Measurements from ENCODE around the gene ANKRD42. TPM values are rescaled to one million over a fixed set of nuclear protein-coding genes. Genes with fewer than 3 reads are reported as not detected.

The ANKRD42 gene
- total RNA-seq, 4 donors from 2014 or later, result 2.1 to 3.7 (median 3.4) TPM

DNA sequence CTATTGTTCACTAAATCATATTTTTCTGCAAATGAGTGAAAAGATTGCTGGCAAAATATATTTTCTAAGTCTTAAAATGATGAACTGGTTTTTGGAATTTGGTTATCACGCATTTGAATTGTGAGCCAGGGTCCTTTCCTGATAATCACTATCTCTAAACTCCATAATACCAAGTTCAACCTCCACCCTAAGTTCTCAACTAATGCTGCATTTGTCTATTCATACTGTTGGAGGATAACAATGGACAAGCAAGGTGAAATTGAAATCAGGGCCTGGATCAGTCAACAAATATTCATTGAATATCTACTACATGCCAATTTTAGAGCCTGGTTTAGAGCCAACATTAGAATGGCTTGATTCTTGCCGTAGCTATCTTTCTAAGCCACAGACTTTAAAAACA, 41.2 kb upstream of the ANKRD42 start:
- H3K4me1 ChIP-seq, result peaks cover 3% of the 10 kb centered on the region in 2 donors
- in situ Hi-C loops (cut with MboI; ENCODE audit: low sequenced_read_pairs in 4 of 4) (loop anchor here in 2 of 4 donors (10.0 to 25.0 kb wide), 2 partner anchors 77 to 90 kb away; partner anchors contain the start of gene RAB30 (in 2 of the 2)), intact Hi-C loops (cut with DNase I; ENCODE audit: low total_unique reads) (loop anchor here (10.0 kb wide), 1 partner anchor 133 kb away; the partner anchor contains the start of gene CCDC90B)
- H3K9me3 ChIP-seq, result no peaks in the 10 kb centered on the region
- no peak overlapping the region for H3K27ac ChIP-seq
- no peak for ATAC-seq
- no peak overlapping the region for H3K4me3 ChIP-seq
- DNase-seq, result no peak
- TF ChIP-seq, protein P1, sequence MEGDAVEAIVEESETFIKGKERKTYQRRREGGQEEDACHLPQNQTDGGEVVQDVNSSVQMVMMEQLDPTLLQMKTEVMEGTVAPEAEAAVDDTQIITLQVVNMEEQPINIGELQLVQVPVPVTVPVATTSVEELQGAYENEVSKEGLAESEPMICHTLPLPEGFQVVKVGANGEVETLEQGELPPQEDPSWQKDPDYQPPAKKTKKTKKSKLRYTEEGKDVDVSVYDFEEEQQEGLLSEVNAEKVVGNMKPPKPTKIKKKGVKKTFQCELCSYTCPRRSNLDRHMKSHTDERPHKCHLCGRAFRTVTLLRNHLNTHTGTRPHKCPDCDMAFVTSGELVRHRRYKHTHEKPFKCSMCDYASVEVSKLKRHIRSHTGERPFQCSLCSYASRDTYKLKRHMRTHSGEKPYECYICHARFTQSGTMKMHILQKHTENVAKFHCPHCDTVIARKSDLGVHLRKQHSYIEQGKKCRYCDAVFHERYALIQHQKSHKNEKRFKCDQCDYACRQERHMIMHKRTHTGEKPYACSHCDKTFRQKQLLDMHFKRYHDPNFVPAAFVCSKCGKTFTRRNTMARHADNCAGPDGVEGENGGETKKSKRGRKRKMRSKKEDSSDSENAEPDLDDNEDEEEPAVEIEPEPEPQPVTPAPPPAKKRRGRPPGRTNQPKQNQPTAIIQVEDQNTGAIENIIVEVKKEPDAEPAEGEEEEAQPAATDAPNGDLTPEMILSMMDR (IDR thresholded peaks at IDR 0.05 in 4 of 5, conservative IDR thresholded peaks at IDR 0.05 in 1 of 5), result no peak
- no peak for TF ChIP-seq POLR2A (IDR thresholded peaks at IDR 0.05)
- no peaks in the 10 kb centered on the region for H3K27me3 ChIP-seq
- no peaks in the 10 kb centered on the region for H3K36me3 ChIP-seq

DNA sequence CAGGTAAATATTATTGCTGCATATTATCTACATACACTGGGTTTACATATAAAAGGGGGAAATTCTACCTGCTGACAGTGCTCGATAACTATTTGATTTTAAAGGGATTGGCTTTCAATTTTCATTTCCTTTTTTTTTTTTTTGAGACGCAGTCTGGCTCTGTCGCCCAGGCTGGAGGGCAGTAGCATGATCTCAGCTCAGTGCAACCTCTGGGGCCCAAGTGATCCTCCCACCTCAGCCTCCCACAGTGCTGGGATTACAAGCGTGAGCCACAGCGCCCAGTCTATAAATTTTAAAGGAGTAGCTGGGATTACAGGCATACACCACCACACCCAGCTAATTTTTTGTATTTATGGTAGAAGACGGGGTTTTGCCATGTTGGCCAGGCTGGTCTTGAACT, 39.7 kb upstream of the ANKRD42 start:
- no peaks in the 10 kb centered on the region for H3K9me3 ChIP-seq
- H3K27me3 ChIP-seq, result no peaks in the 10 kb centered on the region
- no peaks in the 10 kb centered on the region for H3K36me3 ChIP-seq
- no peak for ATAC-seq
- in situ Hi-C loops (cut with MboI; ENCODE audit: low sequenced_read_pairs in 4 of 4), result loop anchor here in 2 of 4 donors (10.0 to 25.0 kb wide), 2 partner anchors 79 to 91 kb away; partner anchors contain the start of gene RAB30 (in 2 of the 2)
- no peak for TF ChIP-seq POLR2A (IDR thresholded peaks at IDR 0.05)
- TF ChIP-seq, protein P1 (IDR thresholded peaks at IDR 0.05 in 4 of 5, conservative IDR thresholded peaks at IDR 0.05 in 1 of 5), result no peak
- no peak overlapping the region for H3K4me3 ChIP-seq
- intact Hi-C loops (cut with DNase I; ENCODE audit: low total_unique reads), result loop anchor here (10.0 kb wide), 1 partner anchor 131 kb away; the partner anchor contains the start of gene CCDC90B
- H3K27ac ChIP-seq, result no peak overlapping the region
- DNase-seq, result no peak
- H3K4me1 ChIP-seq, result peaks cover 3% of the 10 kb centered on the region in 2 donors

DNA sequence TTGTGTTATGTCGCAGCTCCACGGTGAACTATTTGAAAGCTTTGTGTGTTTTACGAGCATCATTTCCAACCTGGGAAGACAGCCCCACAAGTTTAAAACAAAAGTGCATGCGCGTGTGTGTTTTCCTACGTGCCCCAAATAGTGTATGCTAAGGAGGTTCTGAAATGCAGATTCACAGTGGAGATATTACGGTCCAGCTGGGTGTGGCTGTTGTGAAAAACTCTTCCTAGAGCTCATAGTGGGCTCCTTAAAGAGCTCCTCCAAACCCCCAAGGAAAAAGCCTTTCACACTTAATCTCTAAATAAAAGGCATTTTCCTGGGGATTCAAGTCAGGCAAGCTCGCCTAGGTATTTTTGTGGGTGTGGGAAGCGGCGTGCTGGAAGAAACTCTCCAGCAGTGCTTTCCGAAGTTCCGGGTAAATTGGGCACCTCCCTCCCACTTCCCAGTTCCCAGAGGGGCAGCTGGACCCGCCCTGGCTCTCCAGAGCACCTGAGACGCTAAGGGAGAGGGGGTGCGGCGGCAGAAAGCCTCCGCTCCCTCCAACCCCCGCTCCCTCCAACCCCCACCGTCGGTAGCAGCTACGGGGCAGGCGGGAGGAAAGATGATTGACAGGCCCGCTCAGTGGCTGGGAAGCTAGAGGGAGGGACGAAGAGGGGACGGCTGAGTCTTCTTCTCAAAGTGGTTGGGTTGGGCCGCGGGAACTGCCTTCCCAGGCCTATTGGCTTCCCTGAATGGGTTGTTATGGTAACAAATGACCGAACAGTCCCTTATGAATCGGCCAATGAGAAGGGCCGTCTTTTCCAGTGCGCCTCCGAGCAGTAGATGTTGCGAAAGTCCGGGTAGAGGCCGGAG, 37.1 kb upstream of the ANKRD42 start:
- Histone ChIP-seq H3K4me1 (peaks cover 21% of the 10 kb centered on the region in 2 donors), H3K27me3 (no peaks in the 10 kb centered on the region), H3K36me3 (no peaks in the 10 kb centered on the region), H3K9me3 (no peaks in the 10 kb centered on the region), H3K27ac (peak overlapping the region; percentile 87 to 100 (median 97)), H3K4me3 (peak overlapping the region; percentile 61 to 100 (median 82))
- peak; percentile 92 for ATAC-seq
- intact Hi-C loops (cut with DNase I; ENCODE audit: low total_unique reads) (loop anchor here (1.0 to 10.0 kb wide), 6 partner anchors 64 to 255 kb away; partner anchors contain the start of genes CCDC90B and DDIAS), in situ Hi-C loops (cut with MboI; ENCODE audit: low sequenced_read_pairs in 4 of 4) (loop anchor here in 2 of 4 donors (5.0 to 25.0 kb wide), 3 partner anchors 36 to 94 kb away; partner anchors contain the start of genes RAB30 (in 2 of the 2) and ANKRD42 (in 1 of the 2))
- peak in 1 of 2 donors; percentile 58 for TF ChIP-seq POLR2A (IDR thresholded peaks at IDR 0.05)
- TF ChIP-seq, protein P1 (IDR thresholded peaks at IDR 0.05 in 4 of 5, conservative IDR thresholded peaks at IDR 0.05 in 1 of 5), result no peak
- peak; percentile 100 for DNase-seq

DNA sequence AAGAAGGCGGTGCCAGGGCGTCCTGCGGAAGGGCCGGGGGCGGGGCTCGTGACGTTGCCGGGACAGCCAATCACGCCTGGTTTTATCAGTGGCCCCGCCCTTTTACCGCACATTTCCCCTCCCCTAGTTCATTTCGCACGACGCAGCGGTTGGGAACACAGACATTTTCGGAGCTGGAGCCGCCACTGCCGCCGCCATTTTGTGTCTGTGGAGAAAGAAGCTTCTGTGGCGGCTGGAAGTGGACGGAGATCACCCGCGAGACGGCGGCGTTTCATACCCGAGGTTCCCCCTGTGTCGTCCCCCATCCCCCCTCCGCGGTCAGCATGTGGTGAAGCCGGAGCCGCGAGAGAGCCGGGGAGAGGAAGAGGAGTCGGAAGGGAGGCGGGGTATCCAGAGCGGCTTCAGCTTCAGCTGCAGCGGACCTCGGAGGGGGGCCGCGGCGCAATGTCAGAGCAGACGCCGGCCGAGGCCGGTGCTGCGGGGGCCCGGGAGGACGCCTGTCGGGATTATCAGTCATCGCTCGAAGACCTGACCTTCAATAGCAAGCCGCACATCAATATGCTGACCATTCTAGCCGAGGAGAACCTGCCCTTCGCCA, 36.4 kb upstream of the ANKRD42 start, which contains the start of gene PCF11:
Gene PCF11 (plus strand): TSS at position 136 of the 598 bp plus-strand sequence. CDS start 309 bp downstream, at position 445.
- peak; percentile 25 for ATAC-seq
- TF ChIP-seq, protein P1 (IDR thresholded peaks at IDR 0.05 in 4 of 5, conservative IDR thresholded peaks at IDR 0.05 in 1 of 5), result no peak
- TF ChIP-seq POLR2A (IDR thresholded peaks at IDR 0.05), result peak; percentile 98 to 100
- no peaks in the 10 kb centered on the region for H3K27me3 ChIP-seq
- peak within 1 kb of the TSS; percentile 92 to 100 (median 97) for H3K4me3 ChIP-seq
- intact Hi-C loops (cut with DNase I; ENCODE audit: low total_unique reads) (loop anchor here (1.0 to 10.0 kb wide), 7 partner anchors 36 to 256 kb away; partner anchors contain the start of genes ANKRD42, CCDC90B and DDIAS), in situ Hi-C loops (cut with MboI; ENCODE audit: low sequenced_read_pairs in 4 of 4) (loop anchor here in 2 of 4 donors (5.0 to 25.0 kb wide), 3 partner anchors 35 to 95 kb away; partner anchors contain the start of genes RAB30 (in 2 of the 2) and ANKRD42 (in 1 of the 2))
- no peak for DNase-seq
- peaks cover 27 to 28% of the 10 kb centered on the region in 2 donors for H3K4me1 ChIP-seq
- H3K36me3 ChIP-seq, result no peaks in the 10 kb centered on the region
- peak within 1 kb of the TSS; percentile 98 to 100 (median 100) for H3K27ac ChIP-seq
- no peaks in the 10 kb centered on the region for H3K9me3 ChIP-seq
